GM19023 (cell line): ENCODE measurements around the gene BRPF3.
A peak's percentile ranks its signal among the peaks of the same experiment; 100 is the strongest.

Source experiments
- ATAC-seq: cut with Tn5 transposase; IDR thresholded peaks from one replicate; pipeline ENCODE4 v1.9.1; 2021; ENCODE audit warnings: mild to moderate bottlenecking, moderate library complexity; ENCODE audit not compliant: unreplicated experiment

The BRPF3 gene

DNA sequence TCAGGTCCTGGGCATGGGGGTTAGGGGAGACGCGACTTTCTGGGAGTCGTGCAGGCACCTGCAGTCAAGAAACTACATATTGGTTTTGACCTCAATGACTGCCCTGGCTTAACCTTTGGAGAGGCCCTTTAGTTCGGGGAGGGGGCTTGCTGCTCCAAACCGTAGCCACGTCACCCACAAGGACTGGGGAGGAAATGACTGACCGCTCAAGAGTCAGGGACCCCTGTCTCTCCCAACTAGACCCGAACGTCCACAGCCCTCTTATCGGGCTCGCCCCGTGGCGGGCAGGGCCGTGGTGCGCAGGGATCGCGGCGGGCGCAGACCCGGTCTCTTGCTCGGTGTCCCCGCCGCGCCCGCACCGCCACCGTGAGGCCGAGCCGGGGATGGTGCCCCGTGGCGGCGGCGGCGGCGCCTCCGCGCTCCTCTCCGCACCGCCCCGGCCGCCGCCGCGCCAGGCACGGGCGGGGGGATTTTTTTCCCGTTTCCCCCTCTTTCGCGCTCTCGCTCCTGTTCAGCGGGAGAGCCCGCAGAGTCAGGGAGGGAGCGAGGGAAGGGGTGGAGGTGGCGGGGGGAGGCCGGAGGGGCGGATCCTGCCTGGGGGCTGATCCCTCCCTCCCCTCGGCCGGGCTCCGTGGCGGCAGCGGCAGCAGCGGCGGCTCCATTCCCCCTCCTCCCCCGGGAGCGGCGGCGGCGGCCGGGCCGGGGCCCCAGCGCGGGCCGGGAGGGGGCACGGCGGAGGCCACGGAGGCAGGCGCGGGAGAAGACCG, at the start of gene BRPF3:
TSS of gene BRPF3 (plus strand) at position 632 of the 767 bp plus-strand sequence. CDS start 3,579 bp downstream, outside the sequence.
- ATAC-seq: peak; percentile 54

DNA sequence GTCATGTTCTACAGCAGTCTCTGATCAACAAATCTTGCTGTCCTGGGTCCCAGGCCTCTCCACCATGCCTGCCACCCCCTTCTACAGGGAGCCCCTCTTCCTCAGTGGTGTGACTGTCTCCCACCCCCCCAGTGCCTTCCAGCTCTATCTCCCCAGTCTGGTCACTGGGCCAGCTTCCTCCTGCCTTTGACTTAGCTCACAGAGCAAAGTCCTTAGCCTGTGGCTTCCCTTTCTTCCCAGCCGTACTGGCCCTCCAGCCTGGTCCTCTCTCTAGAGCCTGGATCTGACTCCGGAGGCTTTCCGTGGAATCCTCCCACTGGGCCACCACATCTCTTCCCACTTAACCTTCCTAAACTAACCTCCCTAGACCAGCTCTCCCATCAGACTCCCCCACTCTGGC, 49.2 kb upstream of the BRPF3 start:
- no peak for ATAC-seq

- ATAC-seq: no peak
Observed at GRCh38 chr6:36149476-36149875, 47.1 kb upstream of the BRPF3 start.

- ATAC-seq: no peak
Observed at GRCh38 chr6:36150283-36150682, 46.3 kb upstream of the BRPF3 start.

- no peak for ATAC-seq
Observed at GRCh38 chr6:36154286-36154685, 42.3 kb upstream of the BRPF3 start.

GRCh38 chr6:36155662-36156061, 40.9 kb upstream of the BRPF3 start:
- ATAC-seq: no peak

- no peak for ATAC-seq
Observed at GRCh38 chr6:36160147-36160760, 36.3 kb upstream of the BRPF3 start.

- ATAC-seq: no peak
Observed at GRCh38 chr6:36169023-36170007, 27.2 kb upstream of the BRPF3 start.

DNA sequence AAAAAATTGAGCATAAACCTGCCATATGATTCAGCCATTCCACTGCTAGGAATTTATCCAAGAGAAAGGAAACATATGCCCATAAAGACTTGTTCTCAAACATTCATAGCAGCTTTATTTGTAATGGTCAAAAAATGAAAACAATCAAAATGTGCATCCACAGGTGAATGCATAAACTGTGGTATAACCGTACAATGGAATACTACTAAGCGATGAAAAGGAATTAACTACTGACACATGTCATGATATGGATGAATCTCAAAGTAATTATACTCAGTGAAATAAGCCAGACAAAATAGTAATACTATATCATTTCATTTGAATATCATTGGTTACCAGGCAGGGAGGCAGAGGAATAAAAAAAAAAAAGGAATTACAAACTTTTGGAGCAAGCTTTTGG, 25.8 kb upstream of the BRPF3 start:
- no peak for ATAC-seq

- ATAC-seq: no peak
Observed at GRCh38 chr6:36171573-36171972, 25.0 kb upstream of the BRPF3 start.

GRCh38 chr6:36177166-36177565, 19.4 kb upstream of the BRPF3 start:
- no peak for ATAC-seq

DNA sequence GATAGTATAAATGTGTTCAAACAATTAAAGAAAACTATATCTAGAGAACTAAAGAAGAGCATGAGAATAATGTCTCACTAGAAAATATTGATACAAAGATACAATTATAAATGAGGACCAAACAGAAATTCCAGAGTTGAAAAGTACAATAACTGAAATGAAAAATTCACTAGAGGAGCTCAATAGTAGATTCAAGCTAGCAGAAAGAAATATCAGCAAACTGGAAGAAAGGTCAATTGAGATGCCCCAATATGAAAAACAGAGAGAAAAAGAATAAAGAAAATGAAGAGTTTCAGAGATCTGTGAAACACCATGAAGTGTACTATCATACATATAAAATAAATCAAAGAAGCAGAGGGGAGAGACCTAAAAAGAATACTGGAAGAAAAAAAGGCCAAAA, 18.0 kb upstream of the BRPF3 start:
- ATAC-seq: no peak

DNA sequence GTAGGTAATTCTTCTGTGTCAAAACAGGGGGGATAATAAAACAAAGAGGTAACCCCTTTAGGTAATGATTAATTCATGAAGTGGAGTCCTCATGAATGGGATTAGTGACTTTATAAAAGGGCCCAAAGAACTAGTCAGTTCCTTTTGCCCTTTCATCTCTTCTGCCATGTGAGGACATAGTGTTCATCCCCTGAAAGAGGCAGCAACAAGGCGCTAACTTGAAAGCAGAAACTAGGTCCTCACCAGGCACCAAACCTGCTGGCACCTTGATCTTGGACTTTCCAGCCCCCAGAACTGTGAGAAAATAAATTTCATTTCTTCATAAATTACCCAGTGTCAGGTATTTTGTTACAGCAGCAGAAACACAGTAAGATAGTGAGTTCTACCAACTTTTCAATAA, 16.4 kb upstream of the BRPF3 start:
- no peak for ATAC-seq

DNA sequence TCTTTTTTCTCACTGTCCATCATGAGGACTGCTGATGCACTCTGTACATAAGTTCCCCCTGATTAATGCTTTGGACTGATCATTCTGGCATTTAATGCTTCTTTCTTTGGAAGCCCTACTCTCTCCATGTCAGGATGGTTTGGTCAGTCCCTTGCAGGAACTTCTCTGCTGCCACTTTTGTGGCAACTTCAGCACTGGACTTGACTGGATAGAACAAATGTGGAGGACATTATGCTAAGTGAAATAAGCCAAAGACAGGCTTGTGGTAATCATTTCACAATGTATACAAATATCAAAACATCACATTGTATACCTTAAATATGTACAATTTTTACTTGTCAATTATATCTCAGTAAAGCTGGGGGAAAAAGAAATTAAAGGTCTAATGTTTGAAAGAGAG, 12.2 kb upstream of the BRPF3 start:
- ATAC-seq: no peak

DNA sequence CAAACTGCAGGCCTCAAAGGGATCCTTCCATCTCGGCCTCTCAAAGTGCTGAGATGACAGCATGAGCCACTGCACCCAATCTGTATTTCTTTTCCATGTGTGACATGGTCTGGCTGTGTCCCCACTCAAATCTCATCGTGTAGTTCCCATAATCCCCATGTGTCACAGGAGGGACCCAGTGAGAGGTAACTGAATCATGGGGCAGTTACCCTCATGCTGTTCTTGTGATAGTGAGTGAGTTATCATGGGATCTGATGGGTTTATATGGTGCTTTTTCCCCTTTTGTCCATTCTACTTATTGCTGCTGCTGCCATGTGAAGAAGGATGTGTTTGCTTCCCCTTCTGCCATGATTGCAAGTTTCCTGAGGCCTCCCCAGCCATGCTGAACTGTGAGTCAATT, 10.3 kb upstream of the BRPF3 start:
- no peak for ATAC-seq

DNA sequence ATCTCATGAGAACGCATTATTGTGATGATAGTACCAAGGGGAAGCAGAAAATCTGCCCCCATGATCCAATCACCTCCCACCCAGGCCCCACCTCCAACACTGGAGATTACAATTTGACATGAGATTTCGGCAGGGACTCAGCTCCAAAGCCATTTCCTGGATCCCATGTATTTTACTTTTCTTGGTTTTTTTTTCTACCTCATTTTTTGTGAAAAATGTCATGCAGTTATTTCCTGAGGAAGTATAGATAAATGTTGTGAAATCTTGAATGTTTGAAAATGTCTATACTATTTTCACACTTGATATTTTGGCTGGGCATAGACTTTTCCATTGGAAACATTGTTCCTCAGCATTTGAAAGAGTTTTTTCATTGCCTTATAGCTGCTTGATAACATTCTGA, 9.1 kb upstream of the BRPF3 start:
- ATAC-seq: no peak

- ATAC-seq: no peak
Observed at GRCh38 chr6:36195471-36196112, 952 bp upstream of the BRPF3 start.

DNA sequence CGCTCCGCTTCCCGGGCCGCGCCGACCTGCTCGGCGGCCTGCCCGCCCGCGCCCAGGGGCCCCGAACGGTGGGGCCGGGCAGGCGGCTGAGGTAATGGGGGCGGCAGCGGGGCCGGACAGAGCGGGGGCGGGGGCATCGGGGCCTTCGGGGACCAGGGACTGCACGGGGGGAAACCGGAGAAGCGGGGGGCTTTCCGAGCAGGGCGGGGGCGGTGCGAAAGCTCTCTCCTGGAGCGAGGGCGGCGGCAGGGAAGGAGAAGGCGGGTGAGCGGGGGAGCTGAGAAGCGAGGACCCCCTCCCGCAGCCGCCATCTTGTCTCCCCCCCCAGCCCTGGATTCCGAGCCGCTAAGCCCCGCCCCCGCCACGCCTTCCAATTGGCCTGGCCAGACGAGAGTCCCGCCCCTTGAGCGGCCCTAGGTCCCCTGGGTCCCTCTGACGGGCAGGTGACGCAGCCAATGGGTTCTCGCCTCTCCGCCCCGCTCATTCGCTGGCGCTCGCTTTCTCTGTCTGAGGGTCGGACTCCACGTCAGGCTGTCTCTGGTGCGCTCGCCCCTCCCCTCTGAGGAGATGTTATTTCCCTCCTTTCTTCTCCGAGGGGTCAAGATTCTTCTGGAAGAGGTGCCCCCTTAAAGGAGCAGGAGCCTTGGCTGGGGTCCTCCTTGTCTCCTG, 470 bp downstream of the BRPF3 start:
- ATAC-seq: peak; percentile 96

- ATAC-seq: no peak
Observed at GRCh38 chr6:36197739-36198221, 1.2 kb downstream of the BRPF3 start.

GRCh38 chr6:36198986-36199385, 2.4 kb downstream of the BRPF3 start:
- ATAC-seq: no peak
